HepG2 (cell line): ENCODE measurements around the gene KCNAB2. TPM values are rescaled to one million over a fixed set of nuclear protein-coding genes. Genes with fewer than 3 reads are reported as not detected.

ENCODE experiments used
- ARID4A ChIP-seq: sonication (generic); formaldehyde crosslinking; IDR thresholded peaks from 2 replicates; pipeline ENCODE4 v1.5.0; 2020; ENCODE audit warnings: mild to moderate bottlenecking, missing genetic modification reagents, borderline replicate concordance
- FOSL2 ChIP-seq: sonication (generic); formaldehyde crosslinking; IDR thresholded peaks from 2 replicates; pipeline ENCODE4 v1.4.0; 2020; ENCODE audit warnings: missing genetic modification reagents
- FOXA3 ChIP-seq: IDR thresholded peaks from 2 replicates; pipeline ENCODE4 v1.6.1; 2016; ENCODE audit warnings: missing genetic modification reagents, missing compliant biosample characterization
- HNRNPLL ChIP-seq: fragments of 200-400 bp; formaldehyde crosslinking; IDR thresholded peaks from 2 replicates; pipeline ENCODE4 v1.6.1; 2017; ENCODE audit warnings: mild to moderate bottlenecking, low read depth, low read length; ENCODE audit not compliant: poor library complexity, severe bottlenecking
- LCORL ChIP-seq, 2 experiments: fragments of 450-650 bp in 1 of 2; sonication (generic) in 1 of 2; formaldehyde crosslinking in 1 of 2; IDR thresholded peaks; 2 replicates each; pipeline versions ENCODE4 v1.5.0 to v1.6.1; 2017 to 2020; ENCODE audit warnings: antibody characterized with exemption in 1 of 2, missing genetic modification reagents in 1 of 2
- NPAS2 ChIP-seq: sonication (generic); formaldehyde crosslinking; IDR thresholded peaks from 2 replicates; pipeline ENCODE4 v1.8.0; 2022; ENCODE audit warnings: mild to moderate bottlenecking, missing genetic modification reagents, borderline replicate concordance
- ZNF350 ChIP-seq: sonication (generic); formaldehyde crosslinking; IDR thresholded peaks from 2 replicates; pipeline ENCODE4 v1.4.0; 2020; ENCODE audit warnings: mild to moderate bottlenecking, low read depth, missing genetic modification reagents, borderline replicate concordance
- ZNF687 ChIP-seq: sonication (generic); formaldehyde crosslinking; IDR thresholded peaks from 2 replicates; pipeline ENCODE4 v1.5.1; 2020; ENCODE audit warnings: mild to moderate bottlenecking, missing genetic modification reagents, moderate library complexity
- polyA plus RNA-seq, 8 experiments: library from polyadenylated mRNA; depleted of rRNA in 3 of 8; stranded (reverse) in 7 of 8; unstranded in 1 of 8; fragments of >200 nt; fragmentation: Illumina TruSeq in 4 of 8; extraction: Trizol in 4 of 8; gene quantifications; 2 replicates each; pipeline versions ENCODE4 v1.2.1 to v1.2.3, GENCODE V29; 2011 to 2016; ENCODE audit warnings: low read depth in 4 of 8, missing spikeins in 1 of 8, mixed read lengths in 1 of 8; ENCODE audit not compliant: insufficient read depth in 1 of 8
- total RNA-seq, 5 experiments: library from RNA; depleted of rRNA; stranded (reverse); fragments of >200 nt; fragmentation: Illumina TruSeq; extraction: Trizol; gene quantifications; 2 replicates each; pipeline ENCODE4 v1.2.3, GENCODE V29; 2016; ENCODE audit warnings: low read depth in 1 of 5
- TF ChIP-seq, protein P1 (sequence below): sonication (generic); formaldehyde crosslinking; IDR thresholded peaks from 2 replicates; pipeline ENCODE4 v1.8.0; 2022; ENCODE audit warnings: mild to moderate bottlenecking, missing genetic modification reagents, moderate library complexity
- TF ChIP-seq, protein P2 (sequence below): sonication (generic); formaldehyde crosslinking; IDR thresholded peaks from 2 replicates; pipeline ENCODE4 v1.4.0; 2020; ENCODE audit warnings: missing genetic modification reagents
- TF ChIP-seq, protein P3 (sequence below): sonication (generic); formaldehyde crosslinking; IDR thresholded peaks from 2 replicates; pipeline ENCODE4 v1.5.1; 2020; ENCODE audit warnings: mild to moderate bottlenecking, missing genetic modification reagents, moderate library complexity

Gene KCNAB2
- total and polyA plus RNA-seq, 2 of the 13 experiments (the other 11 are each of a cell fraction or from before 2014, with no cell fraction given): 6.2 to 8.8 TPM

DNA sequence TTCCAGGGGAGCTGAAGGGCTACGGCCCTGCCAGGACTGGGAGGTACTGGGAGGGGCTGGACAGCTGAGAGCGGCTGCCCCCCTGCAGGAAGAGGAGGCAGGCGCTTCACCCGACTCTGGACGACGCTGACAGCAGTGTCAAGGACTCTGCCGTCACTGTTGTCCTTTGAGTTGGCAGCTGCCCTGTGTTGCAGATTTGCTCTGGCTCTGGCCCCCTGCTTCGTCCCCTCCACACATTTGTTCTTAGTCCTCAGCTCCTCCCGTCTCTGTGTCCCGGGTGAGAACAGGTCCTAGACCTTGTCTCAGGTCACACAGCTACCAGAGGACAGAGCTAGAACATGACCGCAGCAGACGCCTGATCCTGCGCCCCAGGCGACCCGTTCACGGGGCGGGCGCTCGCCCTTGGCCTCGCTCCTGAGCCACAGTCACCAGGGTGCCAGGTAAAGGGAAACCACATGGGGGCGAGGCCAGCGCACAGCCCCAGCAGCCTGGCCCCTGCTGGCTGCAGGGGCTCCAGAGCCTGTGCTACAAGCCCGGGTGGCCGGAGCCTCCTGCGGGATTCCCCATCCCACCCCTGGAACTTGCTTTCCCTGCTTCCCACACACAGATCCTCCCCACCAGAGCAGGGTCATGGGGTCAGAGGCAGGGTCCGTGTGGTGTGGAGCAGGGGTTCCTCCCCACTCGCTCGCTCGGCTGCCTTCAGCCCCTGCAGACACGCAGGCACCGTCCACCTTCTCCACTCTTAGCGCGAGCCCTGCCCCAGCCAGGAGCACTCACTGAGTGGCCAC is 42.8 kb upstream of the KCNAB2 start (continued):
- peak; percentile 72 for TF ChIP-seq ZNF687 (CRISPR knock-in tag)
- TF ChIP-seq, protein P1, sequence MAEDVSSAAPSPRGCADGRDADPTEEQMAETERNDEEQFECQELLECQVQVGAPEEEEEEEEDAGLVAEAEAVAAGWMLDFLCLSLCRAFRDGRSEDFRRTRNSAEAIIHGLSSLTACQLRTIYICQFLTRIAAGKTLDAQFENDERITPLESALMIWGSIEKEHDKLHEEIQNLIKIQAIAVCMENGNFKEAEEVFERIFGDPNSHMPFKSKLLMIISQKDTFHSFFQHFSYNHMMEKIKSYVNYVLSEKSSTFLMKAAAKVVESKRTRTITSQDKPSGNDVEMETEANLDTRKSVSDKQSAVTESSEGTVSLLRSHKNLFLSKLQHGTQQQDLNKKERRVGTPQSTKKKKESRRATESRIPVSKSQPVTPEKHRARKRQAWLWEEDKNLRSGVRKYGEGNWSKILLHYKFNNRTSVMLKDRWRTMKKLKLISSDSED: no peak
- TF ChIP-seq, protein P2, sequence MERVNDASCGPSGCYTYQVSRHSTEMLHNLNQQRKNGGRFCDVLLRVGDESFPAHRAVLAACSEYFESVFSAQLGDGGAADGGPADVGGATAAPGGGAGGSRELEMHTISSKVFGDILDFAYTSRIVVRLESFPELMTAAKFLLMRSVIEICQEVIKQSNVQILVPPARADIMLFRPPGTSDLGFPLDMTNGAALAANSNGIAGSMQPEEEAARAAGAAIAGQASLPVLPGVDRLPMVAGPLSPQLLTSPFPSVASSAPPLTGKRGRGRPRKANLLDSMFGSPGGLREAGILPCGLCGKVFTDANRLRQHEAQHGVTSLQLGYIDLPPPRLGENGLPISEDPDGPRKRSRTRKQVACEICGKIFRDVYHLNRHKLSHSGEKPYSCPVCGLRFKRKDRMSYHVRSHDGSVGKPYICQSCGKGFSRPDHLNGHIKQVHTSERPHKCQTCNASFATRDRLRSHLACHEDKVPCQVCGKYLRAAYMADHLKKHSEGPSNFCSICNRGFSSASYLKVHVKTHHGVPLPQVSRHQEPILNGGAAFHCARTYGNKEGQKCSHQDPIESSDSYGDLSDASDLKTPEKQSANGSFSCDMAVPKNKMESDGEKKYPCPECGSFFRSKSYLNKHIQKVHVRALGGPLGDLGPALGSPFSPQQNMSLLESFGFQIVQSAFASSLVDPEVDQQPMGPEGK (CRISPR knock-in tag): peak; percentile 56
- TF ChIP-seq, protein P3, sequence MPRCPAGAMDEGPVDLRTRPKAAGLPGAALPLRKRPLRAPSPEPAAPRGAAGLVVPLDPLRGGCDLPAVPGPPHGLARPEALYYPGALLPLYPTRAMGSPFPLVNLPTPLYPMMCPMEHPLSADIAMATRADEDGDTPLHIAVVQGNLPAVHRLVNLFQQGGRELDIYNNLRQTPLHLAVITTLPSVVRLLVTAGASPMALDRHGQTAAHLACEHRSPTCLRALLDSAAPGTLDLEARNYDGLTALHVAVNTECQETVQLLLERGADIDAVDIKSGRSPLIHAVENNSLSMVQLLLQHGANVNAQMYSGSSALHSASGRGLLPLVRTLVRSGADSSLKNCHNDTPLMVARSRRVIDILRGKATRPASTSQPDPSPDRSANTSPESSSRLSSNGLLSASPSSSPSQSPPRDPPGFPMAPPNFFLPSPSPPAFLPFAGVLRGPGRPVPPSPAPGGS: no peak
- TF ChIP-seq HNRNPLL: peak; percentile 47
- TF ChIP-seq LCORL (IDR thresholded peaks at IDR 0.05): no peak
- TF ChIP-seq LCORL (CRISPR knock-in tag; IDR thresholded peaks at IDR 0.05): peak; percentile 15; the same call in 1 of the 2 replicates
- TF ChIP-seq FOSL2: 0 out of 2 replicates have a peak, but pooled peaks have one; percentile 2
- 0 out of 2 replicates have a peak, but pooled peaks have one; percentile 26 for TF ChIP-seq ZNF350
- peak; percentile 37; the same call in 1 of the 2 replicates for TF ChIP-seq ARID4A (CRISPR knock-in tag)
- no peak for TF ChIP-seq NPAS2 (CRISPR knock-in tag)
- TF ChIP-seq FOXA3: no peak
